Esophagus squamous epithelium (tissue), 4 donors: Measurements from ENCODE around the gene ZNF516.

Experiments used
- CTCF ChIP-seq, 6 experiments: fragments of 450-650 bp in 4 of 6; fragments of 200-600 bp in 2 of 6; sonication (generic) in 2 of 6; IDR thresholded peaks; one replicate each; pipeline ENCODE4 v1.5.1; 2016 to 2019; ENCODE audit warnings: antibody characterized with exemption in 6 of 6, mild to moderate bottlenecking in 4 of 6, moderate library complexity in 4 of 6
- POLR2A ChIP-seq, 4 donors: fragments of 450-650 bp; IDR thresholded peaks; one replicate each; pipeline ENCODE4 v1.6.1; 2017; ENCODE audit warnings: antibody characterized with exemption in 4 of 4, mild to moderate bottlenecking in 4 of 4, moderate library complexity in 3 of 4

- TF ChIP-seq POLR2A (IDR thresholded peaks at IDR 0.05) = no peak
- TF ChIP-seq CTCF (IDR thresholded peaks at IDR 0.05) = no peak
Observed at GRCh38 chr18:76455003-76455676, 39.9 kb downstream of the ZNF516 start.
